ENCODE results near the gene LIMA1. TPM values are rescaled to one million over a fixed set of nuclear protein-coding genes. Genes with fewer than 3 reads are reported as not detected.
"Not testable (repeated sequence)": the region's sequence is repeated elsewhere in the genome, so short reads cannot be mapped to it uniquely, and the experiment has no call there.

The LIMA1 gene
- 28.1 and 39.5 TPM in 2 replicates for total RNA-seq (2014; rRNA removed; shearing (Covaris generic); ENCODE audit: low replicate concordance)

GRCh38 chr12:50283229-50283923 lies at the start of gene LIMA1:
Gene LIMA1 (minus strand): TSS chr12:50283520. CDS start chr12:50248751, 34,769 bp downstream.
- DNase-seq: peak; percentile 95
- Histone ChIP-seq H2AFZ (ENCODE audit: low read length) (peak within 1 kb of the TSS; percentile 91), H3K9me2 (replicated peaks; ENCODE audit: insufficient read depth, low read length) (no peaks in the 10 kb centered on the region), H4K20me1 (ENCODE audit: insufficient read depth, low read depth, low read length) (no peaks in the 10 kb centered on the region), H3K36me3 (ENCODE audit: insufficient read depth, low read length) (no peaks in the 10 kb centered on the region), H3K9me3 (ENCODE audit: low read length) (no peaks in the 10 kb centered on the region), H3K79me2 (ENCODE audit: low read length) (peaks cover 15% of the 10 kb centered on the region), H3K27ac (ENCODE audit: low read length) (no peak within 1 kb of the TSS), H3K27me3 (ENCODE audit: low read length) (no peaks in the 10 kb centered on the region), H3K9ac (ENCODE audit: low read length) (peak within 1 kb of the TSS; percentile 83), H3K4me1 (ENCODE audit: low read length) (peaks cover 19% of the 10 kb centered on the region), H3K4me2 (ENCODE audit: low read depth, low read length, poor library complexity, severe bottlenecking) (peak within 1 kb of the TSS; percentile 77), H3K4me3 (ENCODE audit: low read length) (peak within 1 kb of the TSS; percentile 85)

GRCh38 chr12:50331745-50332144 lies 48.4 kb upstream of the LIMA1 start:
- H2AFZ ChIP-seq (ENCODE audit: low read length): no peak overlapping the region
- no peaks in the 10 kb centered on the region for H3K9me2 ChIP-seq (replicated peaks; ENCODE audit: insufficient read depth, low read length)
- no peak overlapping the region for H3K4me2 ChIP-seq (ENCODE audit: low read depth, low read length, poor library complexity, severe bottlenecking)

GRCh38 chr12:50328664-50329063 lies 45.3 kb upstream of the LIMA1 start:
- not testable (repeated sequence) for H4K20me1 ChIP-seq (ENCODE audit: insufficient read depth, low read depth, low read length); DNase-seq; H3K9ac ChIP-seq (ENCODE audit: low read length); H3K4me3 ChIP-seq (ENCODE audit: low read length); H2AFZ ChIP-seq (ENCODE audit: low read length); H3K27me3 ChIP-seq (ENCODE audit: low read length); H3K4me1 ChIP-seq (ENCODE audit: low read length); H3K9me3 ChIP-seq (ENCODE audit: low read length); H3K4me2 ChIP-seq (ENCODE audit: low read depth, low read length, poor library complexity, severe bottlenecking); H3K36me3 ChIP-seq (ENCODE audit: insufficient read depth, low read length); H3K79me2 ChIP-seq (ENCODE audit: low read length); H3K27ac ChIP-seq (ENCODE audit: low read length); H3K9me2 ChIP-seq (replicated peaks; ENCODE audit: insufficient read depth, low read length)

More at GRCh38 chr12:50331745-50332144, 48.4 kb upstream of the LIMA1 start:
- H3K27ac ChIP-seq (ENCODE audit: low read length): no peak overlapping the region
- H3K9ac ChIP-seq (ENCODE audit: low read length): no peak overlapping the region
- no peaks in the 10 kb centered on the region for H3K79me2 ChIP-seq (ENCODE audit: low read length)
- H3K9me3 ChIP-seq (ENCODE audit: low read length): no peaks in the 10 kb centered on the region
- H3K4me3 ChIP-seq (ENCODE audit: low read length): no peak overlapping the region
- H3K27me3 ChIP-seq (ENCODE audit: low read length): no peaks in the 10 kb centered on the region
- no peak for DNase-seq
- H3K36me3 ChIP-seq (ENCODE audit: insufficient read depth, low read length): no peaks in the 10 kb centered on the region
- H4K20me1 ChIP-seq (ENCODE audit: insufficient read depth, low read depth, low read length): no peaks in the 10 kb centered on the region
- H3K4me1 ChIP-seq (ENCODE audit: low read length): peaks cover 3% of the 10 kb centered on the region; the same call in 1 of the 2 replicates

- Histone ChIP-seq H3K27me3 (ENCODE audit: low read length) (no peaks in the 10 kb centered on the region), H3K9me3 (ENCODE audit: low read length) (no peaks in the 10 kb centered on the region), H4K20me1 (ENCODE audit: insufficient read depth, low read depth, low read length) (no peaks in the 10 kb centered on the region), H3K79me2 (ENCODE audit: low read length) (no peaks in the 10 kb centered on the region), H2AFZ (ENCODE audit: low read length) (no peak overlapping the region), H3K4me1 (ENCODE audit: low read length) (peaks cover 3% of the 10 kb centered on the region; the same call in 1 of the 2 replicates), H3K4me2 (ENCODE audit: low read depth, low read length, poor library complexity, severe bottlenecking) (no peak overlapping the region), H3K9me2 (replicated peaks; ENCODE audit: insufficient read depth, low read length) (no peaks in the 10 kb centered on the region), H3K9ac (ENCODE audit: low read length) (no peak overlapping the region), H3K36me3 (ENCODE audit: insufficient read depth, low read length) (no peaks in the 10 kb centered on the region), H3K4me3 (ENCODE audit: low read length) (no peak overlapping the region), H3K27ac (ENCODE audit: low read length) (no peak overlapping the region)
- no peak for DNase-seq
Measured at GRCh38 chr12:50326590-50327284, 43.4 kb upstream of the LIMA1 start.

- Histone ChIP-seq H3K4me1 (ENCODE audit: low read length) (peaks cover 3% of the 10 kb centered on the region; the same call in 1 of the 2 replicates), H3K79me2 (ENCODE audit: low read length) (no peaks in the 10 kb centered on the region), H3K9me3 (ENCODE audit: low read length) (no peaks in the 10 kb centered on the region), H3K4me3 (ENCODE audit: low read length) (no peak overlapping the region), H3K9me2 (replicated peaks; ENCODE audit: insufficient read depth, low read length) (no peaks in the 10 kb centered on the region), H3K9ac (ENCODE audit: low read length) (no peak overlapping the region), H3K36me3 (ENCODE audit: insufficient read depth, low read length) (no peaks in the 10 kb centered on the region), H3K27me3 (ENCODE audit: low read length) (no peaks in the 10 kb centered on the region), H3K4me2 (ENCODE audit: low read depth, low read length, poor library complexity, severe bottlenecking) (no peak overlapping the region), H2AFZ (ENCODE audit: low read length) (no peak overlapping the region), H3K27ac (ENCODE audit: low read length) (no peak overlapping the region), H4K20me1 (ENCODE audit: insufficient read depth, low read depth, low read length) (no peaks in the 10 kb centered on the region)
- DNase-seq: no peak
Measured at GRCh38 chr12:50325890-50326391, 42.6 kb upstream of the LIMA1 start.

- not testable (repeated sequence) for H3K4me2 ChIP-seq (ENCODE audit: low read depth, low read length, poor library complexity, severe bottlenecking); H3K9ac ChIP-seq (ENCODE audit: low read length); H3K27ac ChIP-seq (ENCODE audit: low read length); DNase-seq; H3K4me3 ChIP-seq (ENCODE audit: low read length); H4K20me1 ChIP-seq (ENCODE audit: insufficient read depth, low read depth, low read length); H3K9me3 ChIP-seq (ENCODE audit: low read length); H3K9me2 ChIP-seq (replicated peaks; ENCODE audit: insufficient read depth, low read length); H3K36me3 ChIP-seq (ENCODE audit: insufficient read depth, low read length); H2AFZ ChIP-seq (ENCODE audit: low read length); H3K79me2 ChIP-seq (ENCODE audit: low read length); H3K27me3 ChIP-seq (ENCODE audit: low read length); H3K4me1 ChIP-seq (ENCODE audit: low read length)
Measured at GRCh38 chr12:50324770-50325169, 41.5 kb upstream of the LIMA1 start.

GRCh38 chr12:50324077-50324476 lies 40.8 kb upstream of the LIMA1 start:
- H3K4me2 ChIP-seq (ENCODE audit: low read depth, low read length, poor library complexity, severe bottlenecking); DNase-seq; H3K4me1 ChIP-seq (ENCODE audit: low read length); H3K36me3 ChIP-seq (ENCODE audit: insufficient read depth, low read length); H3K9ac ChIP-seq (ENCODE audit: low read length); H3K79me2 ChIP-seq (ENCODE audit: low read length); H3K4me3 ChIP-seq (ENCODE audit: low read length); H4K20me1 ChIP-seq (ENCODE audit: insufficient read depth, low read depth, low read length); H3K27me3 ChIP-seq (ENCODE audit: low read length); H2AFZ ChIP-seq (ENCODE audit: low read length); H3K9me2 ChIP-seq (replicated peaks; ENCODE audit: insufficient read depth, low read length); H3K9me3 ChIP-seq (ENCODE audit: low read length); H3K27ac ChIP-seq (ENCODE audit: low read length): not testable (repeated sequence)

GRCh38 chr12:50322206-50322605 lies 38.9 kb upstream of the LIMA1 start:
- DNase-seq: no peak
- no peaks in the 10 kb centered on the region for H4K20me1 ChIP-seq (ENCODE audit: insufficient read depth, low read depth, low read length)
- no peak overlapping the region for H3K4me3 ChIP-seq (ENCODE audit: low read length)
- no peaks in the 10 kb centered on the region for H3K79me2 ChIP-seq (ENCODE audit: low read length)
- no peaks in the 10 kb centered on the region for H3K4me1 ChIP-seq (ENCODE audit: low read length)
- no peak overlapping the region for H3K27ac ChIP-seq (ENCODE audit: low read length)
- no peak overlapping the region for H2AFZ ChIP-seq (ENCODE audit: low read length)
- no peaks in the 10 kb centered on the region for H3K36me3 ChIP-seq (ENCODE audit: insufficient read depth, low read length)
- H3K9me3 ChIP-seq (ENCODE audit: low read length): no peaks in the 10 kb centered on the region
- no peak overlapping the region for H3K9ac ChIP-seq (ENCODE audit: low read length)
- H3K4me2 ChIP-seq (ENCODE audit: low read depth, low read length, poor library complexity, severe bottlenecking): no peak overlapping the region
- no peaks in the 10 kb centered on the region for H3K27me3 ChIP-seq (ENCODE audit: low read length)
- H3K9me2 ChIP-seq (replicated peaks; ENCODE audit: insufficient read depth, low read length): no peaks in the 10 kb centered on the region
